ENCODE measurements around the gene FAM124B. TPM values are rescaled to one million over a fixed set of nuclear protein-coding genes. Genes with fewer than 3 reads are reported as not detected.

Gene FAM124B
- total and polyA plus RNA-seq, 2 of the 8 experiments (the other 6 are each of a cell fraction or from before 2014, with no cell fraction given), result 2.1 to 2.6 TPM

- no peaks in the 10 kb centered on the region for H3K23me2 ChIP-seq (ENCODE audit: low read depth, low read length)
- no peak overlapping the region for H4K5ac ChIP-seq (ENCODE audit: insufficient read length, low read depth, low read length)
- no peak overlapping the region for H2AK5ac ChIP-seq (ENCODE audit: low read depth, low read length)
- H3K79me1 ChIP-seq (ENCODE audit: low read depth, low read length), result no peaks in the 10 kb centered on the region
- DNase-seq (ENCODE audit: low read depth in 1 of 2, low spot score in 2 of 2) (no peak), FAIRE-seq (no peak)
- no peak overlapping the region for H3K23ac ChIP-seq (ENCODE audit: insufficient read length)
- no peak overlapping the region for H2BK5ac ChIP-seq (ENCODE audit: low read depth, low read length)
- H2BK120ac ChIP-seq (replicated peaks; ENCODE audit: low read depth, low read length), result no peak overlapping the region
- TF ChIP-seq JUND (IDR thresholded peaks at IDR 0.05; ENCODE audit: low read length) (no peak), BCL11A (IDR thresholded peaks at IDR 0.05; ENCODE audit: low read depth in 2 of 2, low read length in 2 of 2) (no peak), GABPA (IDR thresholded peaks at IDR 0.05; ENCODE audit: borderline replicate concordance, insufficient read depth, low read length) (no peak), CHD1 (IDR thresholded peaks at IDR 0.05; ENCODE audit: low read depth, low read length) (no peak), TBP (IDR thresholded peaks at IDR 0.05; ENCODE audit: low read depth, low read length) (no peak), RBBP5 (IDR thresholded peaks at IDR 0.05; ENCODE audit: borderline replicate concordance, low read depth, low read length) (no peak), CHD2 (IDR thresholded peaks at IDR 0.05; ENCODE audit: low read length) (no peak), MAX (IDR thresholded peaks at IDR 0.05) (no peak)
- H4K8ac ChIP-seq (ENCODE audit: extremely low read depth, insufficient read depth, low read length), result no peak overlapping the region
- H2BK12ac ChIP-seq (ENCODE audit: low read depth, low read length), result no peak overlapping the region
- no peak overlapping the region for H2BK20ac ChIP-seq (ENCODE audit: low read length)
- H3K4ac ChIP-seq (replicated peaks; ENCODE audit: insufficient read length, low read depth, low read length), result no peak overlapping the region
- CTCF ChIA-PET (ENCODE audit: partially characterized antibody), result interaction anchor here (0.7 to 1.7 kb wide), 7 partner anchors 10 to 373 kb away, joined by 3 to 6 read pairs (median 3); no protein-coding TSS in a partner anchor
- no peaks in the 10 kb centered on the region for H3K79me2 ChIP-seq (ENCODE audit: control insufficient read depth in 1 of 2, insufficient read depth in 2 of 2, low read length in 2 of 2)
- H3K4me3 ChIP-seq (ENCODE audit: extremely low read depth in 1 of 4, insufficient read depth in 2 of 4, low read depth in 3 of 4, low read length in 4 of 4), result no peak overlapping the region
- H3K56ac ChIP-seq (replicated peaks; ENCODE audit: insufficient read length, low read depth, low read length), result no peak overlapping the region
- WGBS, 2 experiments (ENCODE audit: extremely low coverage in 1 of 2, insufficient coverage in 1 of 2, insufficient read length in 1 of 2, insufficient replicate concordance in 2 of 2, low coverage in 1 of 2, low lambda C conversion rate in 2 of 2, missing lambda C conversion rate in 1 of 2), result 85% methylated on average over 4 of the region's 4 CpGs; no CpG with 5 or more reads in 1 of the 2 experiments
- no peak overlapping the region for H3K4me2 ChIP-seq (ENCODE audit: insufficient read depth in 1 of 2, low read depth in 2 of 2, low read length in 2 of 2)
- H3K4me1 ChIP-seq (replicated peaks in 1 of 4; ENCODE audit: control insufficient read depth in 3 of 4, insufficient read depth in 4 of 4, low read length in 3 of 4), result no peaks in the 10 kb centered on the region
- no peak overlapping the region for H3K18ac ChIP-seq (ENCODE audit: extremely low read depth, low read length)
- H3K27ac ChIP-seq (ENCODE audit: low read depth, low read length), result no peak overlapping the region
- POLR2A ChIA-PET (ENCODE audit: partially characterized antibody), result no interaction called here
- no peaks in the 10 kb centered on the region for H3K27me3 ChIP-seq (replicated peaks in 1 of 4; ENCODE audit: control insufficient read depth in 3 of 4, extremely low read depth in 1 of 4, insufficient read depth in 3 of 4, low read length in 3 of 4)
- no peak overlapping the region for H3K14ac ChIP-seq (ENCODE audit: insufficient read length)
- H3K9me3 ChIP-seq (ENCODE audit: insufficient read depth in 2 of 2, low read depth in 1 of 2, low read length in 1 of 2), result peaks cover 8 to 12% of the 10 kb centered on the region in 2 experiments; a peak in 2 of 4 replicates
- no peak overlapping the region for H3K9ac ChIP-seq (replicated peaks in 1 of 4; ENCODE audit: extremely low read depth in 1 of 4, low read depth in 3 of 4, low read length in 3 of 4)
- no peak overlapping the region; the same call in 1 of the 2 replicates for H2AFZ ChIP-seq (ENCODE audit: low read length)
- no peak overlapping the region for H2BK15ac ChIP-seq (ENCODE audit: low read length)
- peaks cover 0 to 2% (median 0%) of the 10 kb centered on the region in 4 experiments; a peak in 1 of 8 replicates for H3K36me3 ChIP-seq (ENCODE audit: control insufficient read depth in 2 of 4, insufficient read depth in 4 of 4, low read length in 3 of 4)
- H4K91ac ChIP-seq (replicated peaks; ENCODE audit: insufficient read length, low read length), result no peak overlapping the region
- no peaks in the 10 kb centered on the region for H4K20me1 ChIP-seq (replicated peaks in 1 of 2; ENCODE audit: control insufficient read depth in 1 of 2, insufficient read depth in 2 of 2, low read length in 2 of 2)
Observed at GRCh38 chr2:224343226-224343625, 58.7 kb downstream of the FAM124B start.

All from H1 (cell line).